Raji (cell line): Measurements from ENCODE around the gene CORO7.

Source experiments
- POLR2A ChIP-seq: IDR thresholded peaks from 2 replicates; pipeline ENCODE4 v1.6.1; 2011; ENCODE audit warnings: low read depth, low read length, control low read depth; ENCODE audit not compliant: insufficient read depth

Gene CORO7

GRCh38 chr16:4316108-4316863, 100.1 kb downstream of the CORO7 start:
- no peak for TF ChIP-seq POLR2A

GRCh38 chr16:4315186-4316107, 100.9 kb downstream of the CORO7 start, which contains the start of gene GLIS2:
GLIS2 (plus strand) TSS chr16:4316067; CDS start chr16:4332281, 16,214 bp downstream.
- no peak for TF ChIP-seq POLR2A

GRCh38 chr16:4314532-4315185, 101.7 kb downstream of the CORO7 start:
- TF ChIP-seq POLR2A: no peak

GRCh38 chr16:4313563-4314531, 102.5 kb downstream of the CORO7 start:
- TF ChIP-seq POLR2A: no peak

- no peak for TF ChIP-seq POLR2A
Measured at GRCh38 chr16:4309833-4310266, 106.5 kb downstream of the CORO7 start.

- TF ChIP-seq POLR2A: no peak
Measured at GRCh38 chr16:4309102-4309832, 107.1 kb downstream of the CORO7 start.

- TF ChIP-seq POLR2A: peak; percentile 74
Measured at GRCh38 chr16:4307215-4308037, 109.0 kb downstream of the CORO7 start.

GRCh38 chr16:4306470-4307214, 109.8 kb downstream of the CORO7 start:
- TF ChIP-seq POLR2A: peak; percentile 72
